ENCODE results near the gene COL17A1. TPM values are rescaled to one million over a fixed set of nuclear protein-coding genes. Genes with fewer than 3 reads are reported as not detected.

Gene COL17A1
- total RNA-seq, 1 experiment from 2014 or later, result 514 TPM

DNA sequence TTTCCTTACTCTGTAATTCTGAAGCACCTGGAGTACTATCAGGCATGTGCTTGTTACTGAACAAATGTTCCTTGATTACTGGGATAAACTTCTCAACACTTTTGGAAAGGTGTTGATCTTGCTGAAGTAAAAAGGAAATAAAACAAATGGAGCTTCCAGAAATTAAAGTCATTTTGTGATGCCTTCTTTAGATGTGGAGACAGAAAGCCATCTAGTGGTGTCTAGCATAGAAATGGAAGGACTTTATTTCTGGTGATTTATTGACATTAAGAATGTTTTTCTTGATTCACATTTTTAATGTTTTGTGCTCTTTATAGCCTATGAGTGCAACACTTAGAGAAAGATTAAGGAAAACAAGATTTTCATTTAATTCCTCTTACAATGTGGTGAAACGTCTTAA, 37.7 kb upstream of the COL17A1 start:
- H3K9me3 Mint-ChIP-seq (ENCODE audit: unreplicated experiment), result no peaks in the 10 kb centered on the region
- H3K27me3 Mint-ChIP-seq (ENCODE audit: insufficient read depth, unreplicated experiment), result no peaks in the 10 kb centered on the region
- TF ChIP-seq, protein P1, sequence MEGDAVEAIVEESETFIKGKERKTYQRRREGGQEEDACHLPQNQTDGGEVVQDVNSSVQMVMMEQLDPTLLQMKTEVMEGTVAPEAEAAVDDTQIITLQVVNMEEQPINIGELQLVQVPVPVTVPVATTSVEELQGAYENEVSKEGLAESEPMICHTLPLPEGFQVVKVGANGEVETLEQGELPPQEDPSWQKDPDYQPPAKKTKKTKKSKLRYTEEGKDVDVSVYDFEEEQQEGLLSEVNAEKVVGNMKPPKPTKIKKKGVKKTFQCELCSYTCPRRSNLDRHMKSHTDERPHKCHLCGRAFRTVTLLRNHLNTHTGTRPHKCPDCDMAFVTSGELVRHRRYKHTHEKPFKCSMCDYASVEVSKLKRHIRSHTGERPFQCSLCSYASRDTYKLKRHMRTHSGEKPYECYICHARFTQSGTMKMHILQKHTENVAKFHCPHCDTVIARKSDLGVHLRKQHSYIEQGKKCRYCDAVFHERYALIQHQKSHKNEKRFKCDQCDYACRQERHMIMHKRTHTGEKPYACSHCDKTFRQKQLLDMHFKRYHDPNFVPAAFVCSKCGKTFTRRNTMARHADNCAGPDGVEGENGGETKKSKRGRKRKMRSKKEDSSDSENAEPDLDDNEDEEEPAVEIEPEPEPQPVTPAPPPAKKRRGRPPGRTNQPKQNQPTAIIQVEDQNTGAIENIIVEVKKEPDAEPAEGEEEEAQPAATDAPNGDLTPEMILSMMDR (IDR thresholded peaks at IDR 0.05; ENCODE audit: unreplicated experiment), result peak; percentile 55
- no peak overlapping the region for H3K27ac Mint-ChIP-seq (ENCODE audit: low read depth, unreplicated experiment)
- POLR2A ChIA-PET, result interaction anchor here (0.6 to 14.6 kb wide), 21 partner anchors 8 to 253 kb away, joined by 3 to 1749 read pairs (median 11); partner anchors contain the start of genes COL17A1, GSTO1 and SLK
- CTCF ChIA-PET, result interaction anchor here (0.8 to 7.4 kb wide), 14 partner anchors 17 to 411 kb away, joined by 3 to 157 read pairs (median 4); no protein-coding TSS in a partner anchor
- peaks cover 18% of the 10 kb centered on the region for H3K36me3 Mint-ChIP-seq (ENCODE audit: insufficient read depth, unreplicated experiment)
- BruUV-seq (replicated peaks), result no TSS peak
- peak overlapping the region; percentile 41 for H3K4me3 Mint-ChIP-seq (ENCODE audit: unreplicated experiment)
- DNase-seq (ENCODE audit: unreplicated experiment), result peak; percentile 44
- intact Hi-C loops (cut with micrococcal nuclease), result loop anchor here (1.0 to 5.0 kb wide), 7 partner anchors 74 to 411 kb away; partner anchors contain the start of gene CFAP58
- peaks cover 28% of the 10 kb centered on the region for H3K4me1 Mint-ChIP-seq (ENCODE audit: insufficient read depth, unreplicated experiment)

DNA sequence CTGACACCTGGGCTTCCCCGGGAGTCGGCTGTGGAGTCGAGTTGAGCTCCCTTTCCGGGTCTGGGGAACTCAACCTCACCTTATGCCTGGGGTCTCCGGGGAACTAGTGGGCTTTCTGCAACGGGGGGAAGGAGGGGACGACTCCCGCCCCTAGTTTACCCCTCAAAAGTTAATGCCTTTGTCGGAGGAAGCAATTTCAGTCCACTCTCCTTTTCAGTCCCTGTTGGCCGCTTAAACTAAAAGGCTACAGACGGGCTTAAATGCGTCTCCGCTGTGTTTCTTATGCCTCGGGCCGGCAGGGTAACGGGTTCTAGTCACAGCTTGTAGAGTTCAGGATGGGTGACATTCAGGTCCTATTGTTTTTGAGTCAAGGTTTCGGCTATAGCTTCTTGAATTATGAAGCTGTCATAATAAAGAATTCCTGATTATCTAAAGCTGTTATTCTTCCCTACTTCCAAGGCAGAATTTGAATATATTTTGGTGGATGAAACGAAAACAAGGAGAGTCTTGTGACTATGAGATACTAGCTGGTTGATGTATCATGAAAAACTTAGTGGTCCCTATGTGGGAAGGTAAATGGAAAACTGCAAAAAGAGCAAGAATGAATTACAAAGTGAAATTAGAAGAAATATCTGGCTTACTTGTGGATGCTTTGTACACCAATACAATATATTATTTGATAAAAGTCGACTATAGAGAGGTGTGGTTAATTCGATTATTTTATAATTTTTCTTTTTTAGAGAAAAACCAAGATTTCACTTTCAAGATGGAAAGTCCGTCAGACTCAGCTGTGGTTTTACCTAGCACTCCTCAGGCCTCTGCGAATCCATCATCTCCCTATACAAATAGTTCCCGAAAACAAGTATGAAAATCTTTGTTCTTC, 36.8 kb upstream of the COL17A1 start:
- H3K27me3 Mint-ChIP-seq (ENCODE audit: insufficient read depth, unreplicated experiment), result no peaks in the 10 kb centered on the region
- intact Hi-C loops (cut with micrococcal nuclease), result loop anchor here (1.0 to 5.0 kb wide), 7 partner anchors 73 to 410 kb away; partner anchors contain the start of gene CFAP58
- H3K4me1 Mint-ChIP-seq (ENCODE audit: insufficient read depth, unreplicated experiment), result peaks cover 37% of the 10 kb centered on the region
- DNase-seq (ENCODE audit: unreplicated experiment), result no peak
- ChIA-PET POLR2A (interaction anchor here (0.5 to 14.6 kb wide), 43 partner anchors 8 to 365 kb away, joined by 3 to 1749 read pairs (median 6); partner anchors contain the start of genes CFAP43, COL17A1, GSTO1 and GSTO2), CTCF (interaction anchor here (0.6 to 7.4 kb wide), 27 partner anchors 13 to 246 kb away, joined by 3 to 157 read pairs (median 4); no protein-coding TSS in a partner anchor)
- H3K9me3 Mint-ChIP-seq (ENCODE audit: unreplicated experiment), result no peaks in the 10 kb centered on the region
- BruUV-seq (replicated peaks), result no TSS peak
- H3K36me3 Mint-ChIP-seq (ENCODE audit: insufficient read depth, unreplicated experiment), result peaks cover 18% of the 10 kb centered on the region
- H3K27ac Mint-ChIP-seq (ENCODE audit: low read depth, unreplicated experiment), result peak overlapping the region; percentile 99
- peak overlapping the region; percentile 79 for H3K4me3 Mint-ChIP-seq (ENCODE audit: unreplicated experiment)
- TF ChIP-seq, protein P1 (IDR thresholded peaks at IDR 0.05; ENCODE audit: unreplicated experiment), result no peak

DNA sequence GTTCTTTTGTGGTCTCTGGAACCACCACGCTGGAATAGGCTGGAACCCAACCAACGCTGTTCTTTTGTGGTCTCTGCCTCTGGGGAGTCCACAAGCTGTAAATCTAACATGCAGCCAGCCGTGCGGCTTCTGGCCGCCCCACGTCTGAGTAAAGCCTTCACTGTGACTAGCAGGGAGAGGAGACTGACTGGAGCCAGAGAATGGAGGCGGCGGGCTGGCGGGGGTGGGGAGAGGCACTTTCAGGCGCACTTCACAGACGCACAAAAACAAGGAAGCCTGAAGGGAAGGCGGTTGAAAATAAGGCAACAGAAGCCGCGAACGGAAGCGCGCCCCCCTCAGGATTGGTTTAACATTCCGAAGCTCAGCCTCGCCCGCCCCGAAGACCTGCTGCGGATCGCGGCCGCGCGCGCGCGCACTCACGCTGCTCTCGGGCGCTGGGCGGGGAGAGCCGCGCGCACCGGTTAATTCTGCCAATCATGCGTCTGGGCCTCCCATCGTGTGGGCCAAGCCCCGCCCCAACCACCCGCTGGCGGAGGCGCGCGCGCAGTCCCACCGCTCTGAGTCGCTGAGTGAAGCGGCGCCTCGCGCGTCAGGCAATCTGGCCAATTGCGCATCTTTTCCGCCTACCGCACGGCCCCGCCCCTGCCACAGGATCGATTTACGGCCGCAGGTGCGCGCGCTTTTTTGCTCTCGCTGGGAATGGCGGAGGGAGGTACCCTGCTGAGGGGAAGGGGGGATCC, 36.0 kb upstream of the COL17A1 start, which contains the start of gene SFR1:
Gene SFR1, plus strand, starts transcription at position 687 of the 740 bp plus-strand sequence. Its CDS starts 13 bp downstream, at position 700.
- Mint-ChIP-seq H3K4me3 (ENCODE audit: unreplicated experiment) (peak within 1 kb of the TSS; percentile 79), H3K4me1 (ENCODE audit: insufficient read depth, unreplicated experiment) (peaks cover 45% of the 10 kb centered on the region), H3K27me3 (ENCODE audit: insufficient read depth, unreplicated experiment) (no peaks in the 10 kb centered on the region), H3K36me3 (ENCODE audit: insufficient read depth, unreplicated experiment) (peaks cover 18% of the 10 kb centered on the region), H3K27ac (ENCODE audit: low read depth, unreplicated experiment) (peak within 1 kb of the TSS; percentile 99), H3K9me3 (ENCODE audit: unreplicated experiment) (no peaks in the 10 kb centered on the region)
- intact Hi-C loops (cut with micrococcal nuclease), result loop anchor here (1.0 to 5.0 kb wide), 5 partner anchors 36 to 409 kb away; partner anchors contain the start of genes CFAP58 and COL17A1
- ChIA-PET POLR2A (interaction anchor here (0.5 to 14.6 kb wide), 49 partner anchors 9 to 364 kb away, joined by 3 to 1749 read pairs (median 6); partner anchors contain the start of genes CFAP43, COL17A1, GSTO1 and GSTO2), CTCF (interaction anchor here (0.6 to 7.4 kb wide), 31 partner anchors 12 to 250 kb away, joined by 3 to 157 read pairs (median 4); no protein-coding TSS in a partner anchor)
- TF ChIP-seq, protein P1 (IDR thresholded peaks at IDR 0.05; ENCODE audit: unreplicated experiment), result peak; percentile 52
- no TSS peak for BruUV-seq (replicated peaks)
- peak; percentile 98 for DNase-seq (ENCODE audit: unreplicated experiment)
